BJ (cell line): Measurements from ENCODE around the gene TRIM69. TPM values are rescaled to one million over a fixed set of nuclear protein-coding genes. Genes with fewer than 3 reads are reported as not detected.
"Not testable (repeated sequence)": the region's sequence is repeated elsewhere in the genome, so short reads cannot be mapped to it uniquely, and the experiment has no call there.

Experiments used
- CTCF ChIA-PET: fragments of 350-600 bp; formaldehyde crosslinking; extraction: SDS; loops from one replicate; lab custom pipeline; 2021; ENCODE audit warnings: antibody characterized with exemption, inconsistent platforms; lab: Yijun Ruan, JAX
- POLR2A ChIA-PET: fragments of 300-600 bp; sonication (Branson Sonifier 250); formaldehyde crosslinking; extraction: SDS; loops from one replicate; lab custom pipeline; 2021; ENCODE audit warnings: antibody characterized with exemption; lab: Charles Lee
- DNase-seq: peaks from one replicate; pipeline ENCODE4 v3.0.0-alpha.2; 2011; ENCODE audit warnings: low read depth
- H3K27me3 ChIP-seq: 2 replicates; pipeline ENCODE4 v1.6.0; 2011; ENCODE audit warnings: low read length; ENCODE audit not compliant: control insufficient read depth, insufficient read depth
- H3K36me3 ChIP-seq: 2 replicates; pipeline ENCODE4 v1.5.1; 2011; ENCODE audit warnings: low read length; ENCODE audit not compliant: control insufficient read depth, insufficient read depth
- H3K4me3 ChIP-seq: 2 replicates; pipeline ENCODE4 v1.5.1; 2011; ENCODE audit warnings: low read depth, mild to moderate bottlenecking, control low read depth, low read length
- CTCF ChIP-seq: IDR thresholded peaks from 2 replicates; pipeline ENCODE4 v1.5.1; 2011; ENCODE audit warnings: low read depth, mild to moderate bottlenecking, control low read depth, inconsistent platforms, low read length, moderate library complexity; ENCODE audit not compliant: insufficient read depth
- polyA plus RNA-seq: library from polyadenylated mRNA; depleted of rRNA; stranded (reverse); fragments of >200 nt; gene quantifications from 2 replicates; pipeline ENCODE4 v1.2.3, GENCODE V29; 2011

TRIM69 gene
- polyA plus RNA-seq, 1 experiment: 10.8 TPM

- CTCF ChIA-PET: interaction anchor here (1.5 to 2.9 kb wide), 2 partner anchors 12 to 31 kb away, joined by 3 to 8 read pairs; partner anchors contain the start of gene SPG11
These were observed 41.0 kb upstream of the TRIM69 start for GRCh38 chr15:44695294-44695693.

GRCh38 chr15:44697014-44697413 lies 39.3 kb upstream of the TRIM69 start:
- H3K4me3 ChIP-seq: no peak overlapping the region
- CTCF ChIA-PET: interaction anchor here (0.6 to 2.9 kb wide), 4 partner anchors 8 to 234 kb away, joined by 3 to 8 read pairs (median 6); partner anchors contain the start of genes B2M, PATL2 and SPG11
- H3K27me3 ChIP-seq: peaks cover 4% of the 10 kb centered on the region
- POLR2A ChIA-PET: no interaction called here
- no peak for DNase-seq
- no peaks in the 10 kb centered on the region for H3K36me3 ChIP-seq
- no peak for TF ChIP-seq CTCF

More at GRCh38 chr15:44695294-44695693, 41.0 kb upstream of the TRIM69 start:
- DNase-seq: no peak
- POLR2A ChIA-PET: no interaction called here
- Histone ChIP-seq H3K27me3 (peaks cover 4% of the 10 kb centered on the region), H3K4me3 (no peak overlapping the region), H3K36me3 (no peaks in the 10 kb centered on the region)
- no peak for TF ChIP-seq CTCF

GRCh38 chr15:44698641-44699040 lies 37.7 kb upstream of the TRIM69 start:
- H3K36me3 ChIP-seq: no peaks in the 10 kb centered on the region
- peaks cover 3% of the 10 kb centered on the region for H3K27me3 ChIP-seq
- CTCF ChIA-PET: interaction anchor here (2.8 kb wide), 1 partner anchor 12 kb away, joined by 5 read pairs; the partner anchor contains the start of genes B2M and PATL2
- DNase-seq: no peak
- no peak overlapping the region for H3K4me3 ChIP-seq
- POLR2A ChIA-PET: no interaction called here
- no peak for TF ChIP-seq CTCF

- DNase-seq, H3K4me3 ChIP-seq, CTCF ChIA-PET, POLR2A ChIA-PET, H3K36me3 ChIP-seq, H3K27me3 ChIP-seq: not testable (repeated sequence)
These were observed 35.7 kb upstream of the TRIM69 start for GRCh38 chr15:44700676-44701075.

GRCh38 chr15:44705986-44706385 lies 30.3 kb upstream of the TRIM69 start:
- DNase-seq: no peak
- no peak for TF ChIP-seq CTCF
- H3K36me3 ChIP-seq: no peaks in the 10 kb centered on the region
- POLR2A ChIA-PET: no interaction called here
- CTCF ChIA-PET: interaction anchor here (0.7 kb wide), 2 partner anchors 10 to 43 kb away, joined by 3 read pairs; partner anchors contain the start of gene SPG11
- H3K27me3 ChIP-seq: no peaks in the 10 kb centered on the region
- H3K4me3 ChIP-seq: no peak overlapping the region

- ChIA-PET POLR2A (no interaction called here), CTCF (interaction anchor here (0.7 kb wide), 1 partner anchor 43 kb away, joined by 3 read pairs; the partner anchor contains the start of gene SPG11)
- no peak for TF ChIP-seq CTCF
- no peak for DNase-seq
- H3K4me3 ChIP-seq: no peak overlapping the region
- no peaks in the 10 kb centered on the region for H3K27me3 ChIP-seq
- no peaks in the 10 kb centered on the region for H3K36me3 ChIP-seq
These were observed 29.9 kb upstream of the TRIM69 start for GRCh38 chr15:44706401-44706800.
